Liver (tissue), 9 donors: Measurements from ENCODE around the gene CORO2B. TPM values are rescaled to one million over a fixed set of nuclear protein-coding genes. Genes with fewer than 3 reads are reported as not detected.

ENCODE experiments used
- DNase-seq: peaks from one replicate; pipeline ENCODE4 v3.0.0-alpha.2; 2017; ENCODE audit warnings: low spot score
- H3K27ac ChIP-seq, 2 donors: one replicate each; pipeline ENCODE4 v1.7.0; 2013; ENCODE audit warnings: inconsistent platforms in 2 of 2, low read length in 2 of 2, control low read depth in 1 of 2, low read depth in 1 of 2, mild to moderate bottlenecking in 1 of 2
- H3K27me3 ChIP-seq, 4 donors: one replicate each; pipeline versions ENCODE4 v1.6.1 to v1.7.0; 2013; ENCODE audit warnings: low read length in 3 of 4, inconsistent platforms in 1 of 4, mild to moderate bottlenecking in 1 of 4, moderate library complexity in 1 of 4; ENCODE audit not compliant: control insufficient read depth in 4 of 4, insufficient read depth in 4 of 4
- H3K36me3 ChIP-seq, 4 donors: one replicate each; pipeline versions ENCODE4 v1.6.1 to v1.7.0; 2013; ENCODE audit warnings: low read length in 3 of 4, mild to moderate bottlenecking in 3 of 4, low read depth in 1 of 4, moderate library complexity in 1 of 4; ENCODE audit not compliant: control insufficient read depth in 4 of 4, insufficient read depth in 3 of 4
- H3K4me1 ChIP-seq, 4 donors: one replicate each; pipeline versions ENCODE4 v1.6.1 to v1.7.0; 2013; ENCODE audit warnings: low read length in 3 of 4, mild to moderate bottlenecking in 3 of 4, moderate library complexity in 1 of 4; ENCODE audit not compliant: control insufficient read depth in 4 of 4, insufficient read depth in 4 of 4
- H3K4me3 ChIP-seq, 3 donors: one replicate each; pipeline versions ENCODE4 v1.6.1 to v1.7.0; 2013; ENCODE audit warnings: low read length in 3 of 3, control low read depth in 1 of 3, low read depth in 1 of 3, mild to moderate bottlenecking in 1 of 3
- H3K9ac ChIP-seq, 2 donors: one replicate each; pipeline ENCODE4 v1.7.0; 2013; ENCODE audit warnings: low read length in 2 of 2, mild to moderate bottlenecking in 2 of 2, moderate library complexity in 2 of 2, control low read depth in 1 of 2, low read depth in 1 of 2
- H3K9me3 ChIP-seq, 4 donors: one replicate each; pipeline versions ENCODE4 v1.6.1 to v1.7.0; 2013; ENCODE audit warnings: low read length in 3 of 4; ENCODE audit not compliant: control insufficient read depth in 4 of 4
- ATF3 ChIP-seq: IDR thresholded peaks from 2 replicates; pipeline ENCODE4 v1.6.1; 2016; ENCODE audit warnings: antibody characterized with exemption
- EGR1 ChIP-seq, 2 donors: IDR thresholded peaks; 2 replicates each; pipeline ENCODE4 v1.6.1; 2016 to 2018; ENCODE audit warnings: antibody characterized with exemption in 2 of 2, low read depth in 2 of 2
- FOXA1 ChIP-seq: IDR thresholded peaks from 2 replicates; pipeline ENCODE4 v1.6.1; 2016; ENCODE audit warnings: antibody characterized with exemption
- FOXA2 ChIP-seq: IDR thresholded peaks from 2 replicates; pipeline ENCODE4 v1.6.1; 2016; ENCODE audit warnings: antibody characterized with exemption
- GABPA ChIP-seq, 2 donors: IDR thresholded peaks in 1 of 2; conservative IDR thresholded peaks in 1 of 2; 2 replicates each; pipeline ENCODE4 v1.6.1; 2016; ENCODE audit warnings: antibody characterized with exemption in 2 of 2, mild to moderate bottlenecking in 1 of 2, moderate library complexity in 1 of 2
- HNF4A ChIP-seq, 2 donors: conservative IDR thresholded peaks; 2 replicates each; pipeline ENCODE4 v1.6.1; 2016; ENCODE audit warnings: antibody characterized with exemption in 2 of 2, mild to moderate bottlenecking in 2 of 2
- HNF4G ChIP-seq: IDR thresholded peaks from 2 replicates; pipeline ENCODE4 v1.6.1; 2016; ENCODE audit warnings: antibody characterized with exemption
- JUND ChIP-seq, 2 donors: IDR thresholded peaks; 2 replicates each; pipeline ENCODE4 v1.6.1; 2016; ENCODE audit warnings: antibody characterized with exemption in 2 of 2
- NR2F2 ChIP-seq: IDR thresholded peaks from 2 replicates; pipeline ENCODE4 v1.6.1; 2016; ENCODE audit warnings: antibody characterized with exemption
- RAD21 ChIP-seq, 2 donors: IDR thresholded peaks; 2 replicates each; pipeline ENCODE4 v1.6.1; 2016; ENCODE audit warnings: antibody characterized with exemption in 2 of 2, mild to moderate bottlenecking in 2 of 2
- REST ChIP-seq: IDR thresholded peaks from 2 replicates; pipeline ENCODE4 v1.6.1; 2016; ENCODE audit warnings: antibody characterized with exemption, mild to moderate bottlenecking
- RXRA ChIP-seq, 2 donors: IDR thresholded peaks; 2 replicates each; pipeline ENCODE4 v1.6.1; 2017 to 2018; ENCODE audit warnings: antibody characterized with exemption in 2 of 2, mild to moderate bottlenecking in 1 of 2
- SP1 ChIP-seq: IDR thresholded peaks from 2 replicates; pipeline ENCODE4 v1.6.1; 2018; ENCODE audit warnings: antibody characterized with exemption, mild to moderate bottlenecking
- TAF1 ChIP-seq: conservative IDR thresholded peaks from 2 replicates; pipeline ENCODE4 v1.6.1; 2016; ENCODE audit warnings: antibody characterized with exemption, mild to moderate bottlenecking
- YY1 ChIP-seq: IDR thresholded peaks from 2 replicates; pipeline ENCODE4 v1.6.1; 2016; ENCODE audit warnings: antibody characterized with exemption, mild to moderate bottlenecking
- ZBTB33 ChIP-seq: IDR thresholded peaks from 2 replicates; pipeline ENCODE4 v1.6.1; 2016; ENCODE audit warnings: antibody characterized with exemption
- WGBS: extraction: QIAGEN DNeasy Blood & Tissue Kit; methylation state at CpG from one replicate; pipeline ENCODE4 v1.1.7; 2013; 5-methylcytosine and 5-hydroxymethylcytosine counted together
- polyA plus RNA-seq, 2 donors: library from polyadenylated mRNA; stranded (reverse) in 1 of 2; unstranded in 1 of 2; fragments of 200-250 nt in 1 of 2; fragments of >200 nt in 1 of 2; fragmentation: Nextera tagmentation in 1 of 2; extraction: Ambion mirVana in 1 of 2; gene quantifications; one replicate each; pipeline versions ENCODE4 v1.2.1 to v1.2.3, GENCODE V29; 2013 to 2015
- total RNA-seq, 2 donors: library from RNA; depleted of rRNA; stranded (reverse); fragments of >200 nt; gene quantifications; one replicate each; pipeline ENCODE4 v1.2.3, GENCODE V29; 2014
- donor health status: healthy.
- donor health status: healthy.
- donor health status: healthy.
- donor health status: healthy.
- donor health status: healthy.

Gene CORO2B
- total and polyA plus RNA-seq, 4 donors = 0.15 to 0.65 (median 0.52) TPM

GRCh38 chr15:68630836-68631235, 52.0 kb downstream of the CORO2B start:
- Histone ChIP-seq H3K36me3 (no peaks in the 10 kb centered on the region), H3K27ac (no peak overlapping the region), H3K27me3 (peaks cover 0 to 3% (median 0%) of the 10 kb centered on the region in 4 donors), H3K4me1 (no peaks in the 10 kb centered on the region), H3K9me3 (no peaks in the 10 kb centered on the region), H3K9ac (no peak overlapping the region), H3K4me3 (no peak overlapping the region)
- no peak for DNase-seq
- TF ChIP-seq FOXA2 = no peak
- no peak for TF ChIP-seq NR2F2
- TF ChIP-seq RXRA (IDR thresholded peaks at IDR 0.05) = no peak
- TF ChIP-seq HNF4A (conservative IDR thresholded peaks at IDR 0.05) = no peak
- no peak for TF ChIP-seq YY1
- no peak for TF ChIP-seq ZBTB33
- TF ChIP-seq SP1 = no peak
- no peak for TF ChIP-seq EGR1 (IDR thresholded peaks at IDR 0.05; ENCODE audit: low read depth in 2 of 2)
- TF ChIP-seq TAF1 = no peak
- no peak for TF ChIP-seq RAD21 (IDR thresholded peaks at IDR 0.05)
- no peak for TF ChIP-seq REST
- TF ChIP-seq FOXA1 = no peak
- WGBS = 87% methylated on average over 8 of the region's 8 CpGs

- WGBS = 51% methylated on average over 6 of the region's 6 CpGs
- Histone ChIP-seq H3K27ac (no peak overlapping the region), H3K4me3 (no peak overlapping the region), H3K9ac (no peak overlapping the region), H3K4me1 (no peaks in the 10 kb centered on the region), H3K27me3 (peaks cover 0 to 3% (median 0%) of the 10 kb centered on the region in 4 donors), H3K36me3 (no peaks in the 10 kb centered on the region), H3K9me3 (no peaks in the 10 kb centered on the region)
- TF ChIP-seq YY1 (no peak), GABPA (IDR thresholded peaks at IDR 0.05 in 1 of 2, conservative IDR thresholded peaks at IDR 0.05 in 1 of 2) (no peak)
- DNase-seq = no peak
Observed at GRCh38 chr15:68631601-68632051, 52.8 kb downstream of the CORO2B start.

GRCh38 chr15:68632101-68632500, 53.3 kb downstream of the CORO2B start:
- H3K4me1 ChIP-seq = peaks cover 0 to under 1% (median 0%) of the 10 kb centered on the region in 4 donors
- no peak overlapping the region for H3K9ac ChIP-seq
- no peak overlapping the region for H3K4me3 ChIP-seq
- no peaks in the 10 kb centered on the region for H3K9me3 ChIP-seq
- DNase-seq = no peak
- H3K36me3 ChIP-seq = no peaks in the 10 kb centered on the region
- WGBS = 84% methylated on average over 9 of the region's 9 CpGs
- peaks cover 0 to 3% (median 0%) of the 10 kb centered on the region in 4 donors for H3K27me3 ChIP-seq
- no peak overlapping the region for H3K27ac ChIP-seq
- TF ChIP-seq SP1 = no peak
- no peak for TF ChIP-seq YY1
- TF ChIP-seq ZBTB33 = no peak
- TF ChIP-seq FOXA2 = no peak
- TF ChIP-seq REST = no peak
- no peak for TF ChIP-seq ATF3
- no peak for TF ChIP-seq GABPA (IDR thresholded peaks at IDR 0.05 in 1 of 2, conservative IDR thresholded peaks at IDR 0.05 in 1 of 2)
- TF ChIP-seq HNF4G = no peak
- no peak for TF ChIP-seq JUND (IDR thresholded peaks at IDR 0.05)
- no peak for TF ChIP-seq HNF4A (conservative IDR thresholded peaks at IDR 0.05)
- TF ChIP-seq TAF1 = no peak
- TF ChIP-seq RAD21 (IDR thresholded peaks at IDR 0.05) = no peak
- no peak for TF ChIP-seq NR2F2
- no peak for TF ChIP-seq RXRA (IDR thresholded peaks at IDR 0.05)
- TF ChIP-seq FOXA1 = no peak
